IPS DF 19.7 (cell line): ENCODE data around the gene SSBP3.

Source experiments
- DNase-seq: peaks from one replicate; pipeline ENCODE4 v3.0.0-alpha.2; 2013; ENCODE audit warnings: low read depth, low spot score

The SSBP3 gene

GRCh38 chr1:54307305-54307704 is 98.9 kb downstream of the SSBP3 start:
- no peak for DNase-seq

- no peak for DNase-seq
Observed at GRCh38 chr1:54305906-54306514, 100.2 kb downstream of the SSBP3 start.

GRCh38 chr1:54304518-54304917 is 101.7 kb downstream of the SSBP3 start:
- DNase-seq = no peak

- DNase-seq = no peak
Observed at GRCh38 chr1:54302951-54303843, 103.0 kb downstream of the SSBP3 start.

- DNase-seq = no peak
Observed at GRCh38 chr1:54302549-54302948, 103.6 kb downstream of the SSBP3 start.

GRCh38 chr1:54301497-54301896 is 104.7 kb downstream of the SSBP3 start:
- DNase-seq = no peak

- no peak for DNase-seq
Observed at GRCh38 chr1:54300401-54300800, 105.8 kb downstream of the SSBP3 start.

GRCh38 chr1:54299037-54299436 is 107.2 kb downstream of the SSBP3 start:
- no peak for DNase-seq

GRCh38 chr1:54298284-54299033 is 107.7 kb downstream of the SSBP3 start:
- DNase-seq = no peak

GRCh38 chr1:54297596-54298283 is 108.5 kb downstream of the SSBP3 start:
- no peak for DNase-seq

- DNase-seq = no peak
Observed at GRCh38 chr1:54296666-54297065, 109.5 kb downstream of the SSBP3 start.

GRCh38 chr1:54294887-54295286 is 111.3 kb downstream of the SSBP3 start:
- DNase-seq = no peak

GRCh38 chr1:54292002-54292911 is 113.9 kb downstream of the SSBP3 start:
- DNase-seq = no peak

GRCh38 chr1:54291276-54292001 is 114.8 kb downstream of the SSBP3 start:
- DNase-seq = no peak

- DNase-seq = no peak
Observed at GRCh38 chr1:54290506-54291184, 115.5 kb downstream of the SSBP3 start.

GRCh38 chr1:54289712-54290233 is 116.4 kb downstream of the SSBP3 start:
- DNase-seq = no peak

- no peak for DNase-seq
Observed at GRCh38 chr1:54287801-54288211, 118.4 kb downstream of the SSBP3 start.

- DNase-seq = no peak
Observed at GRCh38 chr1:54287176-54287650, 119.0 kb downstream of the SSBP3 start.

- DNase-seq = no peak
Observed at GRCh38 chr1:54285815-54286345, 120.3 kb downstream of the SSBP3 start.
